HL-60/S4 treated with retinoic acid at 250 ng/mL for 4 days and 3 days (cell line): Measurements from ENCODE around the gene PPY.
"Not testable (repeated sequence)": the region's sequence is repeated elsewhere in the genome, so short reads cannot be mapped to it uniquely, and the experiment has no call there.

ENCODE experiments used
- in situ Hi-C: fragments of 300-500 bp; cut with MboI; formaldehyde crosslinking; loops from 2 replicates; pipeline ENCODE4 v1.7.0; 2022; ENCODE audit warnings: low sequenced_read_pairs

Gene PPY

DNA sequence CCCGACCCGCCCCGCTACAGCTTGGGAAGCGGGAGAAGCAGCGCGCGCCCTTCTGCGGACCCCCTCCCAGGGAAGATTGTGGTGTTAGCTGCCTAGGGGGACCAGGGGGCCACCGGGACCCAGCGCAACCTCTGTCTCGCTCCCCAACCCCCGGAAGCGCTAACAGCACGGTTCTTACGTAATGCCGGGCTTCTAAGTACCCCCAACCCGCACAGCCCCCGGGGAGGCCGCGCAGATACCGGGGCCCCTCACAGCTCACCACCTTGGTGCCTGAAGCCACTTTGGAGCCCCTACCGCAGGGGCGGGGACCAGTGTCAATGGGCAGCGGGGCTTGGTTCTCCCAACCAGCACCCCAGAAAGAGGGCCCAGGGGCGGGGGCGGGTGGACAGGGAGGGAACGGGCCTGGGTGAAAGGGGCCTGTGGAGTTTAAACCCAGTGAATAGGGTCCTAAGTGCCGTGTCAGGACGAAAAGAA, 35.3 kb downstream of the PPY start:
- in situ Hi-C loops: no loop called here

DNA sequence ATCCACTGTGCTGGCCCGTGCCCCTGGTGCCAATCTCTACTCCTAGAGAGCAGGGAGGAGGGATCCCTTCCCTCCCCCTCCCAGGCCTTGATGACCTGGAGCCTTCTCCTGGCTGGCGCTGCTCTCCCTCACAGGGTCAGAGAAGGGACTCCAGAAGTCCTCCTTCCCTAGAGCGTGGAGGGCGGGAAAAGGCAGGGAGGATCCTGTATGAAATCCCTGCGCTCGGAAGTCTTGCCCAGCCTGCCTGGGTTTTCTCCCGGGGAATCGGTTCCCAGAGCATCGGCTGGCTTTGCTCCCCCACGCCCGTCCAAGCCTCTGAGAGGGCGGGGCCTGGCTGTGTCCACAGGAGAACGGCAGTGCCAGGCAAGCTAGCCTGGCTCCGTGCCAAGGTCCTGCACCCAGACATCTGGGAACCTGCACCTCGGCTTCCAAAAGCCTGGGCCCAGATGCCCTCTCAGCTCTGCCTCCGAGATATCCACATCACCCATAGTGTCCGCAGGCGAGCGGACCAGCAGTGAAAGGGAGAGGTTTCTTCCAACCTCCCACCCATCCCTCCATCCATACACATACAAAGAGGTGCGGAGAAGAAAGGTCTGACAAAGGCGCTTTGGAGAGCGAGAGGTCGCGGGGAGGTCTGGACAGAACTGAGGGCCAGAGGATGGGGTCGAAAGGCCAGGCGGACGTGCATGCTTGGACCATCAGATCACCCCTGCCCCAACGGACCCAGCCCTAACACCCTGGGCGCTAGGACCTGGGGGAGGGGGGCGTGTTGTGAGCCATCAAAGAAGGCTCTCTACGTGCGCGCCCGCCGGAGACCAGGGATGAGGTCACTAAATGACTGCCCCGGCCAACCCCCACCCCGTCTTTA, 36.1 kb downstream of the PPY start:
- in situ Hi-C loops: no loop called here

DNA sequence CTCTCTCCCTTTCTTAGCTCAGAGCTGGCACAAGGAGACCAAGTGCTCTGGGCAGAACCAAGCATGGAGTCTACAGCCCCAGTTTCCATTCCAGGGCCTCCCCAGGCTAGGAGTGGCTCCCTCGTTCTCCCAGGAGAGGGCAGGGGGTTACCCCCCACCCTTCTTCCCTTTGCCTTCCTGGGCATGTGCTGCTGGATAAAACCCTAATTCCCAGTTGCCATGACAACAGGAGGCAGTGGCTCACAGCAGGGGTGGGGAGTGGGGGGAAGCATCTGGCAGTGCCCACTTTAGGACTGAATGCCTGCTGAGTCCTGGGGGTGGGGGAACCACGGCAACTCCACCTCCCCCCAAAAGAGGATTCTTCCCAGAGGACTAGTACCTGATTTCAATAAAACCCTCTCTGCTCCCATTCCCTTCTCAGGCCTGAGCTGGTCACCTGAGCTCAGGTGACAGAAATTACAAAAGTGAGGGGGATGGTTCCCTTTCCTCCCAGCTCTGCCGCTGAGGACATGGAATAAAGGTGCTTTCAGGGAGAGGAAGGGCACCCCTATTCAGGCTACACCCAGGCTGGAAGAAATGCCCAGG, 36.8 kb downstream of the PPY start:
- in situ Hi-C loops: no loop called here

DNA sequence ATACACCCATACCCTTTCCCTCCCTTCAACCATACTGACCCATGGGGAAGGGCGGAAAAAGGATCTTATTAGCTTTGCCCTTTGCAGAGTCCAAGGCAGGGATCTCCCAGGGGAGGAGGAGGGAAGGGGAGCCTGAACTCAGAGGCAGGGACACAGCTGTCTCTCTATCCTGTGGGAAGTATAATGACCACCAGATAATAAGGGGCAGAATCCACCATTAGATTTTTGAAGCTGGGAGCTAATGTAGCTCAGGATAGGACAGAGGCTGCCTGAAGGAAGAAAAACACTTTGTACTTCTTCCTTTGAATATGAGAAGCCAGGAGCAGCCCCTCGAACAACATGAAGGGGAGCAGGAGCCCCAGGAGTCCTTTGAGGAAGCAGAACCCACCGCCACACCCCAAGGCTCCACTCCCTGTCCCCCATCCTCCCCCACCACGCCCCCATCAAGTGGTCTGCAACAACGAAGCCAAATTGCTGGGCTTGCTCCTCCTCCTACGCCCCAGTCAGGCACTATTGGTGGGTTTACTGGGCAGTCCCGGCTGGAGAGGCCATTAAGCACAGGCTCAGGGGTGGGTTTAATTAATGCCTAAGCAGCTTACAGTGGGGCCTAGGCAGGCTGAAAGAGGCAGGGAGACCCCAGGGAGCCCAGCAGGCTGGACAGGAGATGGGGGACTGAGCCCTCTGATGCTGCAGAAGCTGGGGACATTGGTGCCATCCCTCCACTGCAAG, 40.3 kb downstream of the PPY start:
- in situ Hi-C loops: no loop called here

DNA sequence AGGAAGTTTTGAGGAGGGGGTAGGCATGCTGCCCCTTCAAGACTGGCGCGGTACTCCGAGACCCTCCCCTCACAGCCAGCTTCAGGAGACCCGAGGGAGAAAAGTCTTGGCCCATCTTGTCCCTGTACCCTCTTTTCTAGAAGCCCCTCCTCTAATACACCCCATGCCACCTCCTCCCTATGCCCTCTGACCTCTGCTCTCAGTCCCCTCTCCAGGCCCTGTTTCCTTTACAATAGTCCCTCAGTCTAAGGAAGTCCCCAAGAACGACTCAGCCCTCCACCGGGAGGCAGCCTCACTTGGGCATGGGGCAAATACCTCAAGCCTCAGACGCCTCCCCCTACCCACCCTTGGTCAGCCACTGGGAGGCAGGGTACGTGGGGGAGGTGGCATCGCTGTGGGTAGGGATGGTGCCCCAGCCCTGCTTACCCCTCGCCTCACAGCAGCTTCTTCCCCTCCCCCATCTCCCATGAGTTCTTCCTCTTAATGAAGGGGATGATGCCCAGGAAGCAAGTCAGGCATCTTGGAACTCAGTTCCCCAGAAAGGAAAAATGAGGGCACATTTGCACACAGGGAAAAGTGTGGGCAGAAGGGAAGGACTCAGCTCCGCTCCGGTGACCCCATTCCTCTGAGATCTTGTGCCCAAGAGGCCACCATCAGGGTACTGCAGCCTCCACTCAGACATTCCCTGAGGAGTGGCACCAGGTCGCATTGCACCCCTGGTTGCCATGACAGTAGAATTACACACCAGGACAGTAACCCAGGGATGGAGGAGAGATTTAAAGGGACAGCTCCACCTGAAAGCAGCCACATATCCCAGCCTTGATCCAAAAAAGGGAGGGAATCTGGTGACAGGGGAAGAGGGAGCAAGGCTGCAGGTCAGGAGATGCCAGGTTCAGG, 41.2 kb downstream of the PPY start:
- in situ Hi-C loops: no loop called here

DNA sequence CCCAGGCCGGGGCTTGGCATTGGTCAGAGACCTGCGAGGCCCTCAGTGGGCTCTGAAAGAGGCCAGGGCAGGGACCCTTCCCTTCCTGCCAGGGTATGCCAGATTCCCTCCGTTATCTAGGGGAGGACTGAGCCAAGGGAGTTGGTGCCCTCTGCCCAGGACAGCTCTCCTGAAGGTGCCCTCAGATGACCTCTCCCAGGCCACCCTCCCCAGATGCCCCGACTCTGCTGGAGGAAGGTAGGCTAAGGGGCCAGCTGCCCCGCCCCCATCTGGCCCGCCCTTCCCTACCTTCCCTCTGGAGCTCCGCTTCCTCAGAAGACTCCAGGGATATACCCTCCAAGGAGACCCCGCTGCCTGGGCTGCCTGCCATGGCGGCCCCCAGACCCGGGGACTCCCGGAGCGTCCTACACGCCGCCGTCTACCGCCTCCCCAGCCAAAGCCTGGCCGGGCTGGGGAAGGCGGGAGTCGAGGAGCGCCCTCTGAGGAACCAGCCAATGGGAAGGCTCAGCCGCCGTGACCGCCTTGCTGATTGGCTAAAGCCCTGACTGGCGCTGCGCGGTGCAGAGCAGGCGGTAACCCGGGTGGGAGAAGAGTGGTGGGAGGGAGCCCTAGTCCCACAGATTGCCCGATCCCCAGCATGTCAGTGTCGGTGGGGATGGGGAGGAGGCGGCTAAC, 42.0 kb downstream of the PPY start:
- in situ Hi-C loops: no loop called here

DNA sequence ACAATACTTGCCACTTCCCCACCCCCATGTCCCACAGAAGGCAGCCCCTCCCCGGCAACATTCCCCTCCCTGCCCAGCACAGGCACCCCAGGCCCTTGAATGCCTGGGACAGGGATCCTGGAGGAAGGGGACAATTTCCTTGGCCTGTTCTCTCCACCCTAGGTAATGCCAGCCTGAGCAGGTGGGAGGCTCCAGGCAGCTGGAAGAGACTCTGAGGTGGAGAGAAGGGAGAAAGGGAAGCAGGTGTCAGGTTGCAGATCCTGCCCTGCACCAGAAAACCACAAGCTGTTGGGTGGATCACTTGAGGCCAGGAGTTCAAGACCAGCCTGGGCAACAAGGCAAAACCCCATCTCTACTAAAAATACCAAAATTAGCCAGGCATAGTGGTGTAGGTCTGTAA, 43.8 kb downstream of the PPY start:
- in situ Hi-C loops: no loop called here

DNA sequence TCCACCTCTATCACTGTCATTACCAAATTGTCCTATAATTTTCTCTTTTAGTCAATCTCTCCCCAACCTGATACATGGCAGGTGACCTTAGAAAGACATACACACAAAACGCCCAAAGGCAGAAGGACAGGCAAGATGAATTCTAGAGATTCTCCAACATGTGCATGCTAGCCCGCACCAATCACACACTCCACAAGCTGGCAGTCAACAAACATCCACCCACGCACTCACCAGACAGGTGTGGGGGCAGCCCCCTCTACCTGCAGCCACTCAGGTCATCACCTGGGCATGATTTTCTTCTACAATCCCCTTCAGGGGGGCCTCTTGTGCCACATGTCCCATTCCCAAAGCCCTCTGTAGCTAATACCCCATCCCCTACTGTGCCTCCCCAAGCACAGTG, 44.4 kb downstream of the PPY start:
- in situ Hi-C loops: no loop called here

DNA sequence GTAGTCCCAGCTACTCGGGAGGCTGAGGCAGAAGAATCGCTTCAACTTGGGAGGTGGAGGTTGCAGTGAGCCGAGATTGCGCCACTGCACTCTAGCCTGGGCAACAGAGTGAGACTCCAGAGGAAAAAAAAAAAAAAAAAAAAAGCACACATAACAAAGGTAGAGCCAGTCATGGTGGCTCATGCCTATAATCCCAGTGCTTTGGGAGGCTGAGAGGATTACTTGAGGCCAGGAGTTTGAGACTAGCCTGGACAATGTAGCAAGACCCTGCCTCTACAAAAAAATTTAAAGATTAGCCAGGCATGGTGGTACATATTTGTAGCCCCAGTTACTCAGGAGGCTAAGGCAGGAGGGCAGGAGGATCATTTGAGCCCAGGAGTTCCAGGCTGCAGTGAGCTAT, 47.8 kb downstream of the PPY start:
- in situ Hi-C loops: not testable (repeated sequence)

DNA sequence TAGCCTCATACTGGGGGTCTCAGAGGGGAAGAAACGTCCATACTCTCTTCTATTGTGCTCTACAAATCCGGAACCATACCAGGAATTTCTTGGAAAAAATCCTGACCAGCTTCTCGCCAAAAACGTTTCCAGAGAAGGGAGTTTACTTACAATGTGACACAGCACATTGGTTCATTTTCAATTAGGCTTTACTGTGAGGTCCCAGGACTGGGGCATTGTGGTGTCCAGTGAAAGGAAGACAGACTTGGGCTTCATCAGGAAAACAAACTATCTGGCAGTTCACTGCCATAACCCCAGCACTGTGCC, 49.7 kb downstream of the PPY start:
- in situ Hi-C loops: no loop called here

DNA sequence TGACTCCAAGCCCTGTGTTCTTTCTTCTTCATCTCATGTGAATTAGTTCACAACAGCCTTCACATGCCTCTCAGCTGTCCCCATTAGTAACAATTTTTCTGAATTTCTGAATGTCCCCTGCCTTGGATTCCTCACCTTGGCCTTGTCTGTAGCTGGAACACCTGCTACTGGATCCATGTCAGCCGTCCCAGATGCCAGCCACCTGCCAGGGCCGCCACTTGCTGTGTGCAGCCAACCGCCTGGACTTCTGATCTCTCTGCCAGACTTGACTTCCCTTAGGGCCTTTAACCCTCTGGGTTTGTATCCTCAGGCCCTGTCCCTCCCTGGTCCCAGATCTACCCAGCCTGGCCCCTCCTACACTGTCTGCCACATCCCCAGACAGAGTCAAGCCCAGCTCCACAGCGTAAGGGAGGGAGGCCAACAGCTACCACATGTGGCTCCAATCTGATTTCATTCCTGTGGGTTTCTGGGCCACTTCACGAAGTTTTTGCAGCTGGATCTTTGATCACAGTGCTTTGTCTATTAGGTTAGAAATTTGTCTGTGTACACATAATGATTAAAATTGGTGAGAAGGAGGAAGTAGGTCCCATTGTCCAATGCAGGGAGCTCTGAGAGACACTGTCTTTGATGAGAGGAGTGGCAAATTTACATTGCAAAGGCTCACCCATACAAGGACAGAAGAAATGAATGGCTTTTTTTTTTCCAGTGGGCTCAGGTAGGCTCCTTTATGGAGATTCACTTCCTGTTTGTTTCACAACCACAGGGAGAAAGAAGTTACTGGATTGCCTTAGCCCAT, 50.2 kb downstream of the PPY start:
- in situ Hi-C loops: no loop called here
